Brain microvascular endothelial cell (primary cell): ENCODE data around the gene FRMPD2.

Source experiments
- DNase-seq: peaks from one replicate; pipeline ENCODE4 v3.0.0-alpha.2; 2020
- H3K27ac ChIP-seq: fragments of 250-450 bp; sonication (Bioruptor Pico); 2 replicates; pipeline ENCODE4 v1.5.1; 2020; ENCODE audit warnings: mild to moderate bottlenecking, moderate library complexity
- H3K27me3 ChIP-seq: fragments of 250-450 bp; sonication (Bioruptor Pico); replicated peaks from 2 replicates; pipeline ENCODE4 v1.5.1; 2020; ENCODE audit warnings: mild to moderate bottlenecking
- H3K36me3 ChIP-seq: fragments of 250-450 bp; sonication (Bioruptor Pico); replicated peaks from 2 replicates; pipeline ENCODE4 v1.5.1; 2020; ENCODE audit warnings: mild to moderate bottlenecking
- H3K4me3 ChIP-seq: 2 replicates; pipeline ENCODE4 v1.5.1; 2011; ENCODE audit warnings: low read depth, mild to moderate bottlenecking, control low read depth, low read length, moderate library complexity
- in situ Hi-C: cut with HindIII; loops from 2 replicates; pipeline ENCODE4 v1.10.0; 2017; ENCODE audit warnings: low sequenced_read_pairs, low pct_ligation_motif_present
- TF ChIP-seq, protein P1 (sequence below): IDR thresholded peaks from 2 replicates; pipeline ENCODE4 v1.5.1; 2011; ENCODE audit warnings: low read depth, mild to moderate bottlenecking, moderate library complexity, low read length, control low read depth, inconsistent platforms; ENCODE audit errors: missing control alignments

Gene FRMPD2

DNA sequence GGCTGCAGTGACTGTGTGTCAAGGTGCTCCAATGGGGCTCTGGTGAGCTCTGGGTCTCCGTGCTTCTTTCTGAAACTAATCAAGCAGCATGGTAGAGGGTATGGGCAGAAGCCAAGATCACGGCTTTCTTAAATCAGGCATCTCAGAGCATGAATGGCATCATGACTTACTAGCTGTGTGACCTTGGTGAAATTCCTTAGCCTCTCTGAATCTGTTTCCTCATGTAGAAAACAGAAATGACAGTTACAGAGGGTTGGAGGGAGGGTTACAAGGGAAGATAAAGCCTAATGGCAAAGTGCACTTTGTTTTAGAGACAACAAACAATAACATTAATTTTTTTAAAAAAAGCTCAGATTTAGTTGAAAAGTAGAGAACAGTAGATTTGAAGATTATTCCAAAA is 34.9 kb downstream of the FRMPD2 start:
- H3K4me3 ChIP-seq, result no peak overlapping the region
- TF ChIP-seq, protein P1, sequence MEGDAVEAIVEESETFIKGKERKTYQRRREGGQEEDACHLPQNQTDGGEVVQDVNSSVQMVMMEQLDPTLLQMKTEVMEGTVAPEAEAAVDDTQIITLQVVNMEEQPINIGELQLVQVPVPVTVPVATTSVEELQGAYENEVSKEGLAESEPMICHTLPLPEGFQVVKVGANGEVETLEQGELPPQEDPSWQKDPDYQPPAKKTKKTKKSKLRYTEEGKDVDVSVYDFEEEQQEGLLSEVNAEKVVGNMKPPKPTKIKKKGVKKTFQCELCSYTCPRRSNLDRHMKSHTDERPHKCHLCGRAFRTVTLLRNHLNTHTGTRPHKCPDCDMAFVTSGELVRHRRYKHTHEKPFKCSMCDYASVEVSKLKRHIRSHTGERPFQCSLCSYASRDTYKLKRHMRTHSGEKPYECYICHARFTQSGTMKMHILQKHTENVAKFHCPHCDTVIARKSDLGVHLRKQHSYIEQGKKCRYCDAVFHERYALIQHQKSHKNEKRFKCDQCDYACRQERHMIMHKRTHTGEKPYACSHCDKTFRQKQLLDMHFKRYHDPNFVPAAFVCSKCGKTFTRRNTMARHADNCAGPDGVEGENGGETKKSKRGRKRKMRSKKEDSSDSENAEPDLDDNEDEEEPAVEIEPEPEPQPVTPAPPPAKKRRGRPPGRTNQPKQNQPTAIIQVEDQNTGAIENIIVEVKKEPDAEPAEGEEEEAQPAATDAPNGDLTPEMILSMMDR, result no peak

DNA sequence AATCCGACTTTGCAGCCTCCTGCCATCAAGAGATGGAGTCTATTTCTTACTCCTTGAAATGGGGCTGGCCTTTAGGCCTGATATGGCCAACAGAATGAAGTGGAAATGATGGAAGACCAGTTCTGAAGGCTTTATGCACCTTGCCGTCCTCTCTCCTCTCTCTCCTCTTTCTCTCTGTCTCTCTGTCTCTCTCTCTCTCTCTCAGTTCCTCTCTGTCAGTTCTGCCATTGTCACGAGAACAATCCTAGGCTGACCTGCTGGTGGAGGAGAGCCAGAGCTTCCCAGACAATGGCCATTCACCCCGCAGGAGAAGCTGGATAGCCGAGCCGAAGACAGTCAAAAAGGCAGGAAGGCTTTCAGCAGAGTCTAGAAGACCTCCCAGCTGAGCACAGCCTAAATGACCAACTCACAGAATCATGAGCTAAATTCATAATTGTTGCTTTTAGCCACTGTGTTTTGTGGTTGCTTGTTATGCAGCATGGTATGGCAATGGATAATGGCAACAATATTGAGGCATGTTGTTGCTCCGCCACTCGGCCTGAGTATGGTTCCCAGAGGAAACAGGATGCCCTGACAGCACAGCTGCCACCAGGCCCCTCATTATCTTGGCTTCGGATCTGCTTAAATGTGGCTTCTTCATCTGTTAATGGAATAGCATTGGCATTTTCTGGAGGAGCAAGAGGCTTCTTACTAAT is 35.5 kb downstream of the FRMPD2 start:
- TF ChIP-seq, protein P1, result no peak
- no peak overlapping the region for H3K27ac ChIP-seq
- no peak for DNase-seq
- in situ Hi-C loops, result no loop called here
- no peak overlapping the region for H3K4me3 ChIP-seq
- H3K36me3 ChIP-seq, result no peaks in the 10 kb centered on the region
- H3K27me3 ChIP-seq, result no peaks in the 10 kb centered on the region

More for the DNA sequence above, 34.9 kb downstream of the FRMPD2 start:
- Histone ChIP-seq H3K36me3 (no peaks in the 10 kb centered on the region), H3K27ac (no peak overlapping the region), H3K27me3 (no peaks in the 10 kb centered on the region)
- no peak for DNase-seq
- in situ Hi-C loops, result no loop called here

DNA sequence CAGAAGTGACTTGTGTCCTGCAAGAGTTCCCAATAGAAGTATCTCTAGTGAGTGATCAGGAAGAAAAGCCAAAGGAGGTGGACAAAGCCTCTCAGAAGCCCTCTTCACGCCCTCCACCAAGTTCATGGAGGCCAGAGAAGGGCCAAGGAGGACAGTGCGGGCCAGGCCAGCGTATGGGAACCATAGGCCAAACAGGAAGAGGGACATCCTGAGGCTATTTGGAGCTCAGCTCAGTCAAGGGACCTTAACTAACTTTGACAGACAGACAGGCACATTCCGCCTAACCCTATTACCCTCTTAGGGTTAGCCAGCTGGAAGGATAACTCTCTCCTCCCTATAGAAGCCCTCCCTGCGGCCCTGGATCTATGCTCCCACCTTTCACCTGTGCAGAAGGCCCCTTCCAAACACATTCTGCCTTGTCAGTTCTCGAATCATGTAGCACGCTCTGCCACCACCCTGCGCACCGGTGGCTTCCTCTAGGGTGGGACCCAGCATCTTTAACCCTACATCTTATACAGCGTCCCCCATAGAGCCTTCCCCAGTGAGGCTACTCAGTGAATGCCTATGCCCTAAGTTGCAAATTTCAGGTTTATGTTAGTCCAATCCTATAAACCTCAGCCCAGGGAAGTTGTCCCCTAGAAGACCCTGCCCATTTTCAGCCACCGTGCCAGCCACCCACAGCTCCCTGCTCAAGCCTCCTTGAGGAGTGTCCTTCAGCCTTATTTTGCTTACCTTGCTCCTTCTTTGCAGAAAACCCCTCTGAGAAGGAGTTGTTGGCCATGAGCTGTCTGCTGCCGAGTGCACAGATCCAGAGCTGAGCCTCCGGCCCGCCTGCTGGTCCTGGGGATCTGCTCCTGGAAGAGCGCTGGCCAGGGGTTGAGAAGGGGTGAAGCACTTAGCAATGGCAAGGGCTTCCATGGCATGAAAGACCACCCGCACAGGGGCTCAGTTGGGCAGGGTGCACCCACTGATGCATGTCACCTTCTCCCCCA is 36.9 kb downstream of the FRMPD2 start:
- no peaks in the 10 kb centered on the region for H3K36me3 ChIP-seq
- H3K4me3 ChIP-seq, result no peak overlapping the region
- no peak overlapping the region for H3K27ac ChIP-seq
- in situ Hi-C loops, result no loop called here
- no peak for DNase-seq
- TF ChIP-seq, protein P1, result no peak
- no peaks in the 10 kb centered on the region for H3K27me3 ChIP-seq

DNA sequence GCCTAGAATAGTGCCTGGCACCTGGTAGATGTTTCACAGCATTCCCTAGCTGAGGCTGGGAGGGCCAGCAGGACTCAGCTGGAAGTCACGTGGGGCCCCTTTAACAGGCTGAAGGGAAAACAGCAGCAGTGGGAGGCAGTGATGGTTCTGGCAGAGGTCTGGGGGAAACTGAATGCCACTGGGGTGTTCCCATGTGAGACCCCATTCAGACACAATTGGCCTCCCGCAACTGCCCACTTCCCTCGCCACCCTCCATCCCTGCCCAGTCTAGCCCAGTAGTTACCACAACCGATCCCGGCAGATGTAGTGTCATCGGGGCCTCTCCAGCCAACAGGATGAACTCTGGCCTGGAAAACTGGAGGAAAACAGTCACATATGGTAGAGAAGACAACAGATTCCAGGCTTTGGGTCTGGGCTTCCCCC is 38.3 kb downstream of the FRMPD2 start:
- no peaks in the 10 kb centered on the region for H3K27me3 ChIP-seq
- in situ Hi-C loops, result no loop called here

DNA sequence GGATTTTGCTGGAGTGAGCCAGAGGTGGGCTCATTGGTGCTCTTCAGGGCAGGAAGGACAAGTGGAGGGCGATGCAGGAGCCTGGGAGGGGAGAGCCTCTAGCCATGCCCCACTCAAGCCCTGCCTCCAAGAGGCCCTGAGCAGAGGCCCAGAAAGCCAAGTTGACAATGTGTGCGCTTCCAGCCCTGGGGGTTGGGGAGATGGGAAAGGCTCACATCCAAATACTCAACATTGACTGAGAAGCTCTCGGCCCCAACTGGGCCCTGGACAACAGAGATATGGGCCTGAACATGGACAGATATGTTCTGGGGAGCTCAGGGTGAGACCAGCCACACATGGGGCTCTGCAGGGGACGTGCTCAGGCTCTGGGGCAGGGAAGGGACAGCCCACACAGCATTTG is 39.0 kb downstream of the FRMPD2 start:
- H3K27me3 ChIP-seq, result no peaks in the 10 kb centered on the region
- H3K27ac ChIP-seq, result no peak overlapping the region
- TF ChIP-seq, protein P1, result no peak
- DNase-seq, result no peak
- H3K4me3 ChIP-seq, result no peak overlapping the region
- in situ Hi-C loops, result no loop called here
- H3K36me3 ChIP-seq, result no peaks in the 10 kb centered on the region

More for the DNA sequence above, 38.3 kb downstream of the FRMPD2 start:
- TF ChIP-seq, protein P1, result no peak
- DNase-seq, result no peak
- Histone ChIP-seq H3K4me3 (no peak overlapping the region), H3K36me3 (no peaks in the 10 kb centered on the region), H3K27ac (no peak overlapping the region)
